Vagina (tissue), 2 donors: ENCODE results near the gene SLC16A6. TPM values are rescaled to one million over a fixed set of nuclear protein-coding genes. Genes with fewer than 3 reads are reported as not detected.
"Not testable (repeated sequence)": the region's sequence is repeated elsewhere in the genome, so short reads cannot be mapped to it uniquely, and the experiment has no call there.

Experiments
- DNase-seq, 2 donors: peaks; one replicate each; pipeline ENCODE4 v3.0.0-alpha.2; 2017; ENCODE audit errors: extremely low spot score in 2 of 2
- H3K27ac ChIP-seq: fragments of 200-600 bp; sonication (generic); one replicate; pipeline ENCODE4 v1.5.1; 2019
- H3K27me3 ChIP-seq: fragments of 200-600 bp; sonication (generic); one replicate; pipeline ENCODE4 v1.5.1; 2019
- H3K36me3 ChIP-seq, 2 donors: fragments of 200-600 bp; sonication (generic); one replicate each; pipeline ENCODE4 v1.5.1; 2017 to 2019
- H3K4me1 ChIP-seq: fragments of 200-600 bp; sonication (generic); one replicate; pipeline ENCODE4 v1.5.1; 2019
- H3K4me3 ChIP-seq, 2 donors: fragments of 200-600 bp; sonication (generic); 1 replicate in 1 of 2; 2 replicates in 1 of 2; pipeline ENCODE4 v1.5.1; 2016 to 2019
- H3K9me3 ChIP-seq: fragments of 200-600 bp; sonication (generic); one replicate; pipeline ENCODE4 v1.5.1; 2019
- POLR2A ChIP-seq, 2 donors: fragments of 450-650 bp; IDR thresholded peaks; one replicate each; pipeline ENCODE4 v1.6.1; 2017; ENCODE audit warnings: antibody characterized with exemption in 2 of 2, mild to moderate bottlenecking in 2 of 2, moderate library complexity in 2 of 2
- POLR2AphosphoS5 ChIP-seq, 2 donors: sonication (generic); formaldehyde crosslinking; IDR thresholded peaks; one replicate each; pipeline ENCODE4 v1.9.0; 2017; ENCODE audit warnings: antibody characterized with exemption in 2 of 2, mild to moderate bottlenecking in 2 of 2, low read depth in 1 of 2; ENCODE audit not compliant: insufficient read depth in 1 of 2
- intact Hi-C: fragments of 100-400 bp; cut with DNase I; formaldehyde crosslinking; loops from one replicate; pipeline ENCODE4 v1.15.1; 2023
- total RNA-seq: library from RNA; depleted of rRNA; stranded (reverse); fragments of >200 nt; gene quantifications from one replicate; pipeline ENCODE4 v1.2.3, GENCODE V29; 2016
- TF ChIP-seq, protein P1 (sequence below), 3 experiments: fragments of 450-650 bp in 2 of 3; fragments of 200-600 bp in 1 of 3; sonication (generic) in 1 of 3; IDR thresholded peaks; one replicate each; pipeline ENCODE4 v1.5.1; 2017 to 2019; ENCODE audit warnings: antibody characterized with exemption in 3 of 3, mild to moderate bottlenecking in 2 of 3, moderate library complexity in 2 of 3

Gene SLC16A6
- total RNA-seq, 1 donor from 2014 or later: 2.7 TPM

DNA sequence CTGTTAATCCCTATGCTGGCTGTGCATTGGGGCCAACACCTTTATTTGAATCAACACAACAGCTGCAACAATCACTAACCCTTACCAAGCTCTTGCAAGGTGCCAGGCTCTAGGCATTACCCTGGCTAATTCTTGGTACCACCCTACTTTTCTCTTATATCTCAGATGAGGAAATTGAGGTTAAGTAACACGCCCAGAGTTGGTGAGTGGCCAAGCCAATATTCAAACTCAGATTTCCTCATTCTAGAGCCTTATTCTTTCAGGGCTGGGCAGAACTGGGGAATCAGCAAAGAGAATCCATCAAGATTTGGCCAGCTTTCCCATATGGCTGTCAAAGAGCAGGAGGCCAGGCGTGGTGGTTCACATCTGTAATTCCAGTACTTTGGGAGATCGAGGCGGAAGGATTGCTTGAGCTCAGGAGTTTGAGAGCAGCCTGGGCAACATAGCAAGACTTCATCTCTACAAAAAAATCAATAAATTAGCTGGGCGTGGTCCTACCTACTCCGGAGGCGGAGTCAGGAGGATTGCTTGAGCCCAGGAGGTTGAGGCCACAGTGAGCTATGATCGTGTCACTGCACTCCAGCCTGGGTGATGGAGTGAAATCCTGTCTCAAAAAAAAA is 24.1 kb upstream of the SLC16A6 start:
- intact Hi-C loops: no loop called here
- H3K27ac ChIP-seq: no peak overlapping the region
- peaks cover 5% of the 10 kb centered on the region for H3K4me1 ChIP-seq
- no peak overlapping the region for H3K4me3 ChIP-seq
- DNase-seq: no peak
- H3K9me3 ChIP-seq: no peaks in the 10 kb centered on the region
- TF ChIP-seq POLR2A (IDR thresholded peaks at IDR 0.05) (no peak), POLR2AphosphoS5 (IDR thresholded peaks at IDR 0.05; ENCODE audit: insufficient read depth in 1 of 2, low read depth in 1 of 2) (peak in 1 of 2 donors; percentile 28)
- no peaks in the 10 kb centered on the region for H3K27me3 ChIP-seq
- H3K36me3 ChIP-seq: no peaks in the 10 kb centered on the region

DNA sequence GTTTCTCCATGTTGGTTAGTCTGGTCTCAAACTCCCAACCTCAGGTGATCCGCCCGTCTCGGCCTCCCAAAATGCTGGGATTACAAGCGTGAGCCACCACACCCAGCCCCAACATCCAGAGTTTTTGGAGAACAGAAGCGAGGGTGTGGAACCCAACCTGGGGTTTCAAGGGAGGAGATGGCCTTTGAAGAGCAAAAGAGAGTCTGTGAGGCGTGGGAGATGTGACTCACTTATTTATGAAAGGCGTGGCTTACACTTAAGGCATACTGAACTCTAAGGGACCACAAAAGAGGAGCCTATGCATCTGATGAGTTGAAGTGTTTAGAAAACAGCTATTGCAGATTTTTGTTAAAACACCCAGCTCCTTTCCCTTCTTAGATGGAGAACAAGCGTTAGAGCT is 19.2 kb upstream of the SLC16A6 start:
- Histone ChIP-seq H3K36me3 (no peaks in the 10 kb centered on the region), H3K27ac (no peak overlapping the region), H3K27me3 (no peaks in the 10 kb centered on the region), H3K9me3 (no peaks in the 10 kb centered on the region), H3K4me3 (no peak overlapping the region), H3K4me1 (peaks cover under 1% of the 10 kb centered on the region)
- intact Hi-C loops: no loop called here
- DNase-seq: no peak
- TF ChIP-seq, protein P1, sequence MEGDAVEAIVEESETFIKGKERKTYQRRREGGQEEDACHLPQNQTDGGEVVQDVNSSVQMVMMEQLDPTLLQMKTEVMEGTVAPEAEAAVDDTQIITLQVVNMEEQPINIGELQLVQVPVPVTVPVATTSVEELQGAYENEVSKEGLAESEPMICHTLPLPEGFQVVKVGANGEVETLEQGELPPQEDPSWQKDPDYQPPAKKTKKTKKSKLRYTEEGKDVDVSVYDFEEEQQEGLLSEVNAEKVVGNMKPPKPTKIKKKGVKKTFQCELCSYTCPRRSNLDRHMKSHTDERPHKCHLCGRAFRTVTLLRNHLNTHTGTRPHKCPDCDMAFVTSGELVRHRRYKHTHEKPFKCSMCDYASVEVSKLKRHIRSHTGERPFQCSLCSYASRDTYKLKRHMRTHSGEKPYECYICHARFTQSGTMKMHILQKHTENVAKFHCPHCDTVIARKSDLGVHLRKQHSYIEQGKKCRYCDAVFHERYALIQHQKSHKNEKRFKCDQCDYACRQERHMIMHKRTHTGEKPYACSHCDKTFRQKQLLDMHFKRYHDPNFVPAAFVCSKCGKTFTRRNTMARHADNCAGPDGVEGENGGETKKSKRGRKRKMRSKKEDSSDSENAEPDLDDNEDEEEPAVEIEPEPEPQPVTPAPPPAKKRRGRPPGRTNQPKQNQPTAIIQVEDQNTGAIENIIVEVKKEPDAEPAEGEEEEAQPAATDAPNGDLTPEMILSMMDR (IDR thresholded peaks at IDR 0.05): no peak
- TF ChIP-seq POLR2AphosphoS5 (IDR thresholded peaks at IDR 0.05; ENCODE audit: insufficient read depth in 1 of 2, low read depth in 1 of 2) (no peak), POLR2A (IDR thresholded peaks at IDR 0.05) (no peak)

DNA sequence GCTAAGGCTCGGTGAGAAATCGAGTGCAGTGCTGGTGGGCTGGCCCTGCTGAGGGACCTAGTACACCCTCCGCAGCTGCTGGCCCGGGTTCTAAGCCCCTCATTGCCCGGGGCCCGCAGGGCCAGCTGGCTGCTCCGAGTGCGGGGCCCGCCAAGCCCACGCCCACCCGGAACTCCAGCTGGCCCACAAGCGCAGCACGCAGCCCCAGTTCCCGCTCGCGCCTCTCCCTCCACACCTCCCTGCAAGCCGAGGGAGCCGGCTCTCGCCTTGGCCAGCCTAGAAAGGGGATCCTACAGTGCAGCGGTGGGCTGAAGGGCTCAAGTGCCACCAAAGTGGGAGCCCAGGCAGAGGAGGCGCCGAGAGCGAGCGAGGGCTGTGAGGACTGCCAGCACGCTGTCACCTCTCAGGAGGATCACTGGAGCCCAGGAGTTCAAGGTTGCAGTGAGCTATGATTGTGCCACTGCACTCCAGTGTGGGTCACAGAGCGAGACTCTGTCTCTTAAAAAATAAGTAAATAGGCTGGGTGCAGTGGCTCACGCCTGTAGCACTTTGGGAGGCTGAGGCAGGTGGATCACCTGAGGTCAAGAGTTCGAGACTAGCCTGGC is 18.2 kb upstream of the SLC16A6 start:
- H3K9me3 ChIP-seq, H3K4me1 ChIP-seq, intact Hi-C loops, H3K4me3 ChIP-seq, H3K27ac ChIP-seq, H3K27me3 ChIP-seq, H3K36me3 ChIP-seq, DNase-seq: not testable (repeated sequence)

DNA sequence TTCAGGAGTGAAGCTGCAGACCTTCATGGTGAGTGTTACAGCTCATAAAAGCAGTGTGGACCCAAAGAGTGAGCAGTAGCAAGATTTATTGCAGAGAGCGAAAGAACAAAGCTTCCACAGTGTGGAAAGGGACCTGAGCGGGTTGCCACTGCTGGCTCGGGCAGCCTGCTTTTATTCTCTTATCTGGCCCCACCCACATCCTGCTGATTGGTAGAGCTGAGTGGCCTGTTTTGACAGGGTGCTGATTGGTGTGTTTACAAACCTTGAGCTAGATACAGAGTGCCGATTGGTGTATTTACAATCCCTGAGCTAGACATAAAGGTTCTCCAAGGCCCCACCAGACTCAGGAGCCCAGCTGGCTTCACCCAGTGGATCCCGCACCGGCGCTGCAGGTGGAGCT is 17.6 kb upstream of the SLC16A6 start:
- H3K36me3 ChIP-seq, DNase-seq, H3K27me3 ChIP-seq, H3K4me1 ChIP-seq, intact Hi-C loops, H3K9me3 ChIP-seq, H3K27ac ChIP-seq, H3K4me3 ChIP-seq: not testable (repeated sequence)

DNA sequence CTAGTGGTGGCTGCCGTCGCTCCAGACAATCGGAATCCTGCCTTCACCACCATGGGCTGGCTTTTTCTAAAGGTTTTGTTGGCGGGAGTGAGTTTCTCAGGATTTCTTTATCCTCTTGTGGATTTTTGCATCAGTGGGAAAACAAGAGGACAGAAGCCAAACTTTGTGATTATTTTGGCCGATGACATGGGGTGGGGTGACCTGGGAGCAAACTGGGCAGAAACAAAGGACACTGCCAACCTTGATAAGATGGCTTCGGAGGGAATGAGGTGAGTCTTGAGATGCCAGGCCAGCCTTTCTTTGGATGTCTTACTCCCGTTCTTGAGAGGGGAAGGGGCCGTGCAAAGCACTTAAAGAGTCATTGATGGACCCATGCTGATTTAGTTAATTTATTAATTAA is 16.5 kb upstream of the SLC16A6 start:
- H3K27ac ChIP-seq: no peak overlapping the region
- no peaks in the 10 kb centered on the region for H3K4me1 ChIP-seq
- no peaks in the 10 kb centered on the region for H3K9me3 ChIP-seq
- DNase-seq: no peak
- TF ChIP-seq, protein P1 (IDR thresholded peaks at IDR 0.05): no peak
- TF ChIP-seq POLR2AphosphoS5 (IDR thresholded peaks at IDR 0.05; ENCODE audit: insufficient read depth in 1 of 2, low read depth in 1 of 2): no peak
- TF ChIP-seq POLR2A (IDR thresholded peaks at IDR 0.05): no peak
- intact Hi-C loops: no loop called here
- H3K4me3 ChIP-seq: no peak overlapping the region
- no peaks in the 10 kb centered on the region for H3K27me3 ChIP-seq
- no peaks in the 10 kb centered on the region for H3K36me3 ChIP-seq

DNA sequence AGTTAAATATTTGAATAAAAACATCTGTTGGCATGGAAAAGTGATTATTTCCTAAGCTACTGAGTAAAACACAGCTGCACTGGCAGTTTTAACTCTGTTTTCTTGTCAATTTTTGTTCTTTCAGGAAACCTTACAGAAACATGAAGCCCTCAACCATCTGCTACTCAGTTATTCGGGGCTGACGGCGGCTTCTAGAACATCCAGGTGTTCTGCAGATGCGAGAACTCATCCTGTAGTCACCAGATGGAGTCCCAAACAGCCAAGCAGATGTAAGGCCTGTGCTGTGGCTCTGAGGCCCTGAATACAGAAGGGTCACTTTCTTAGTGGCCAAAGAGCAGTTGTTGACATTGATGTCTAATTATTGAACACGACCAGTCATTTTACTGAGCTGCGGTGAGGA is 15.9 kb upstream of the SLC16A6 start:
- intact Hi-C loops: no loop called here
- DNase-seq: no peak
- no peak overlapping the region for H3K27ac ChIP-seq
- no peaks in the 10 kb centered on the region for H3K9me3 ChIP-seq
- no peaks in the 10 kb centered on the region for H3K27me3 ChIP-seq
- no peaks in the 10 kb centered on the region for H3K36me3 ChIP-seq
- TF ChIP-seq POLR2A (IDR thresholded peaks at IDR 0.05): no peak
- TF ChIP-seq, protein P1 (IDR thresholded peaks at IDR 0.05): no peak
- TF ChIP-seq POLR2AphosphoS5 (IDR thresholded peaks at IDR 0.05; ENCODE audit: insufficient read depth in 1 of 2, low read depth in 1 of 2): no peak
- no peaks in the 10 kb centered on the region for H3K4me1 ChIP-seq
- H3K4me3 ChIP-seq: no peak overlapping the region
